ENCODE measurements around the gene BARHL1.

The BARHL1 gene

DNA sequence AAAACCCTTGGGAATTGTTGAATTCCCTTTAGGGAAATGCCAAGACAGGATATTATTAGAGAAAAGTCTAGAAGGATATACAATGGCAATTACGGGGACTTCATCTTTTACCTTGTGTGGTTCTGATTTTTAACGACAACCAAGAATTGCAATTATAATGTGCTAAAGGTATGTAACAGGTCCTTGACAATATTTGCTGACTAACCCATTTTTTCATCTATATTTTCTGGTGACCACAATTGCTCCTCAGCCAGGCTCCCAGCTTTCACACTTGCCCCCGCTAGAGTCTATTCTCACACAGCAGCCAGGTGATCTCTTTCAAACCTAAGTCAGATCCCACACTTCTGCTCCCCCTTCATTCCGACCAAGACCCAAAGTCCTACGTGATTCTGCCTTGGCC is 34.3 kb downstream of the BARHL1 start:
- DNase-seq (ENCODE audit: low read depth): no peak

DNA sequence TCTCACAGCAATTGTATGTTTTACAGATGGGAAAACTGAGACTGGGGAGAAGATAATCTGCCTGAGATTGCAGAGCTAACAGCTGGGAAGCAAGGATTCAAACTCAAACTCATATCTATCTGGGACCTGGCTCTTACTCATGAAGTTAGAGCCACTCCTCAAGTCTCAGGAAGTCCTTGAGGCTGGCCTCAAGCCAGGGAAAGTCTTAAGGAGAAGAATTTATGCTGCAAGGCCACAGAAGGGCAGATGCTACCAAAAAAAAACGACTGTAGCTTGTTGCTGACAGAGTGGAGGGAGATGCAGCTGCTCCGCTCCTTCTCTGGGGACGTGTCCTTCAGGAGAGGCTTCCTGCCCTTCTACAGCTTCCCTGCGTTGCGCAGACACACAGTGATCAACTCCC is 39.8 kb downstream of the BARHL1 start:
- no peak for DNase-seq (ENCODE audit: low read depth)

DNA sequence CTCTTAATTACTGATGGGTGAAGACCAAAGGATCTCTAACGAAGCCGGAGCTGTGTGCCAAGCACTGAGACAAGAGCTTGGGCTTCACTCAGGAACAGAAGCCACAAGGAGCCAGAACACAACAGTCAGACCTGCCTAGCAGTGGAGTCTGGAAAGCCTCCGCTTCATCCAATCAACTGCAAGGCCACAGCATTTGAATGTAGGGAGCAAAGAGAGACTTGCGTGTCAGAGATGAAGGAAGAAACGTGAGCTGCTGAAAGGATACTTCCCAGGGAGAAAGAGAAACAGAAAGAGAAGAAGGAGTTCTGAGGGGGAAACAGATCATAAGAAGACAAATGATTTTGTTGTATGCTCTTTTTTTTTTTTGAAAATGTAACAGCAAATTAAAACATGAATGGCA is 43.9 kb downstream of the BARHL1 start:
- no peak for DNase-seq (ENCODE audit: low read depth)

DNA sequence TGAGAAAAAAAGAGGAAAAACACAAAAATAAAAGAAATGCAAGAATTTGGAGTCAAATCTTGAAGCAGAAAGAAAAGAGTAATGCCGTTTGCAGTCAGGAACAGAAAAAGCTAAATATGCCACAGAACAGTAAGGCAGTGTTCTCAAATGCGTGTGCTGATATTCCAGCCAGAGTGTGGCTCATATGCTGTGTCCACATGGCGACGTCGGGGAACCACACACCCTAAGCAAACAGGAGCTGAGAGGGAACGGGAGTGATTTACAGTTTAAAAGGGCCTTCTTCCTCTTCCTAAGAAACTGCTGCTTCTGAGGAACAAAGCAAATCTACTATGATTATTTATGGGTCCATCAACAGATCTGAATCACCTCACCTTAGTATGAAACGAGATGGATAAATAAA is 44.7 kb downstream of the BARHL1 start:
- DNase-seq (ENCODE audit: low read depth): no peak

DNA sequence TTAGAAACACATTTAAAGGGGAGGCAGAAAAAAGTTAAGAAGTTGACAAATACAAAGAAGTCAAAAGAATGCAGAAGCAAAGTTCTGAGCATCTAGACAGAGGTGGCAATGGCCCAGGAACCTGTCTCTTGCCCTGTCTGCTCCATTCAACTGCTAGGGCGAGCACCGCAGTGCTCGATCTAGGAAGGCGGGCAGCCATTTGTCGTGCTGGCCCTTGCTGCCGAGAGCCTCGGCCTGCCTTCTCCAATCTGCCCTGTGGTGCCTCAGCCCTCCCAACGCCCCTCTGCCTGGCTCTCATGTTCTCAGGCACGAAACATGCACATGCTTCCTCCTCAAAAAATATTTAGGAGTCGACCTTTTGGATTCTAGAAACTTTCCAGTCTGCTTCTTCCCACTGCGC is 45.2 kb downstream of the BARHL1 start:
- DNase-seq (ENCODE audit: low read depth): no peak

DNA sequence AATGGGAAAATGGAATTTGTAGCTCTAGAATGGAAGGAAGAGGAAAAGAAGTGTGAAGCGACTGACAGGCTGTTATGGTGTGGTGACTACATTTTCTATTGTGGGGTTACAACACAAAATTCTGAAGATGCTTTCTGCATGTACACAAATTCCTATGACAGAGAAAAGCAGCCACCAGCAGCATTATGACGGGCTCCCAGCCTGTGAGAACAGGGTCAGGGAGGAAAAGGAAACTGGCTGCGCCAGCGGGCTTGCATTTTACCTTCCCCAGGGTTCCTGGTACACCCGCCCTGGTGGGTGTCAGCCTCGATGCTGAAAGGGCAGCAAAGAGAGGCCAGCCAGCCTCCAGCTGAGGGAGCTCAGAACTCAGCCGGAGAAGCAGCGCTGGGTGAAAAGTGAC is 46.3 kb downstream of the BARHL1 start:
- no peak for DNase-seq (ENCODE audit: low read depth)

DNA sequence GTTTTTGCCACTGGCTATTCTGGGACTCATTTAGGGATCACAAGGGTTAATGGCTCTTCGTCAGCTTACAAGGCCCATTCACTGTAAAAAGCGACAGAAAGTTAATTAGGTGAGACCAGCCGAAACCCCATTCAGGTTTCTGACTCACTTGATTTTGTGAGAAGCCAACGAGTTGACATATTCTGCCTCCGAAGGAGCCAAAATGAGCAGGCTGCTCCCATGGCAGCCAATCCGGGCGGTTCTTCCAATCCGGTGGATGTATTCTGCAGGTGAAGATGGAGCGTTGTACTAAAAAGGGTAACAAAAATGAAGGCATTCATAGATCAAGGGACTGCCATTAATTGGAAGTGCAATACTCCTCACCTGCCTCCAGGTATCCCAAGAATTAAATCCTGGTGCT is 47.7 kb downstream of the BARHL1 start:
- DNase-seq (ENCODE audit: low read depth): no peak

DNA sequence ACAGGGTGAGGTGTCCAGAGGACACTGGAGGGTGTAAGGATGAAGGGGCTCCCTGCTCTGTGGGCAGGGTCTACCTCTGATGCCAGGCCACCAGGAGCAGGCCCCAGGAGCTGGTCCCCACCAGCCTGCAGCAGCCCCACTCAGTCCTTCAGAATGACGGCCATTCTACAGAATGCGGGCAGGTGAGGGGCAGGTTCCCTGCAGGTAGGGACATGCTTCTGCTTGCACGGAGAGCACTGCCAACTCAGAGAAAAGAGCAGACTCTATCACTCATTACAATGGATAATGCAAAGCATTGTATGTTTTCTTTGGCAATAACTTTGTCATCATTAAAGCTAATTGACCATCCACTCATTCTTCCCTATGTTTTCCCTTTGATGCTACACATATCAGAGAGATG is 48.4 kb downstream of the BARHL1 start:
- DNase-seq (ENCODE audit: low read depth): no peak

DNA sequence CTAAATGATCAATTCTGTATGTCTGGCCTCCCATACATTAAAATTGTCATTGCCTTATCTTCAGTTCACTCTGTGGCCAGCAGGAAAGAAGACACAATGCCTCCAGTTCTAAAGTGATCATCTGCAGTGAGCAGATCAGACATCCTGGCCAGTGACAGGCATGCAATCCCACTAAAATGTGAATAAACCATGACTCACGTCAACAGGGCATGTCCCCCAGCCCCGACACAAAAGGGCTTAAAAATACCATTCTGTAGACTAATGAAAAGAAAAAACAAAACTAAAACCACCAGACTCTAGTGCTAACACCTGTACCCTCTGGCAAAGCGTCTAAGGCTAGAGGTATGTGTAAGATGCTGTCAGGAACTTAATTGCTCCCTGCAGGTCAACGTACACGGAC is 48.9 kb downstream of the BARHL1 start:
- DNase-seq (ENCODE audit: low read depth): no peak

DNA sequence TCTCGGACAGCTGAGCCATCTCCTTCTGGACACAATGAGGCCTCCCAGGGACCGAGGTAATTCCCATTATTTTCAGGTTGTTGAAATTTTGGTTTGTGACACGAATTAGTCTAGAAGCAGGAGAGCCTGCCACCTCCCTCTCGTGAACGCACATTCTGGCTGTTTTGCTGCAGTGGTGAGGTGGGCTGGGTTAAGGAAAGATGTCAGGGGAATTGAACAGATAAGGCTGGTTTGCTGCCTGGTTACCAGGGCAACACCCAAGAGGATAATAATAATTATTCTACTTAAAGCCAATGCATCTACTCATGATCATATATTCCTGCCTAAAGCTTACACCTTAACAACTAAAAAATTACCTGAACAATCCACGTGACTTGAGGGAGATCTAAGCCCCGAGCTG is 49.3 kb downstream of the BARHL1 start:
- DNase-seq (ENCODE audit: low read depth): no peak

DNA sequence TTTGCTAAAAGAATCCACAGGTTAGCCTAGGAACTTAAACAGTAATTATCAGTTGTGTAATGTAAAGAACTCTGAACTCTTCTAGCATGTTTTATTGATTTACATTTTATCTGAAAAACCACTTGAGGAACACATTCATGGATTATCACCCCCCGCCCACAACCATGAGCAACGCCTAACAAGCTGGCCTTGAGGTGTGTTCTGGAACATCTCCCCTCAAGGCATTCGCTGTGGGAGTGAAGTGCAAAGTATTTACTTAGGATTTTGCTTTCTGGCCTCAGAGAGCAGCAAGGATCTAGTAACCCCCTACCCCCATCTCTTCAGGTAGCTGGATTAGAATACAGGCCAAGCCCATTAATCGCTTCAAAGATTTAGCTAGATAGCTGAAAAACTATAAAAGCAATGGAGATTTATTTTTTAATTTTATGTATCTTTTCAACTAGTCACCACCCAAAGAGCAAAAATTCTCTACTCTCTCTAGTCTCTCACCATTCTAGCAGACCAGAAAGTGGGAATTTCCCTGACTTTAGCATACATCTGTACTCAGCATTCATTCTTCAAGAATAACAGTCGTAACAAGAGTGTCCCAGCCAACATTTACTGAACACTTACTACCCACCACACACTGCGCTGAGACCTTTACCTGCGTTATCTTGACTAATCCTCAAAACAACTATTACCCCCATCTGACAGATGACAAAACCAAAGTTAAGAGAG is 50.2 kb downstream of the BARHL1 start:
- DNase-seq (ENCODE audit: low read depth): no peak

DNA sequence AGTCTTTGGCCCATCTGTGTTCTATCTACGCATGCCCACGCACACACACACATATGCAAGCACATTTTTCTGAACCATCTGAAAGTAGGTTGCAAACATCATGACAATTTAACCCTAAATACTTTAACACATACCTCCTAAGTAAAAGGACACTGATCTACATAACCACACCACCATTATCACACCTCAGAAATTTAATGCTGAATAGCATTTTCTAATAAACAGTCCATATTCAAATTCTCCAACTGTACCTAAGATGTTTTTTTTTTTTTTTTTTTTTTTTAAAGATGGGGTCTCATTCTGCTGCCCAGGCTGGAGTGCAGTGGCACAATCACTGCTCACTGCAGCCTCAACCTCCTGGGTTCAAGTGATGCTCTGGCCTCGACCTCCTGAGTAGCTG is 51.9 kb downstream of the BARHL1 start:
- no peak for DNase-seq (ENCODE audit: low read depth)

DNA sequence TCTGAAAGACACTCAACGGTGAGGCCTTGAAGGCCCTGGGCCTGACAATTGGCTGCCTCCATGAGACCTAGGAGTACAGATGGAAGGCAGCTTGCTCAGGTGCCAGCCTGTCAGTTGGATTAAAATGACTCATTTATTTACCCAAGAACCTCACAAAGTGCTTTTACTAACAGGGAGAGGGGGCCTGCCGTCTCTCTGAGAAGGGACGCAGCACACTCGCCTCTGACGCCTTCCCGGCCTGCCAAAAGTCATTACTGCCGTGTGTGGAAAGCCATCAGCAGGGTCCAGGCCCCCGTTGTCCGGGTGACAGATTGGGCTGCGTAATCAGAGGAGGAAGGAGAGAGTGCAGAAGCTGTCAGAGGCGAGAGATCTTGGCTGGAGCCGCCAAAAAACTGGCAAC is 54.9 kb downstream of the BARHL1 start:
- no peak for DNase-seq (ENCODE audit: low read depth)

DNA sequence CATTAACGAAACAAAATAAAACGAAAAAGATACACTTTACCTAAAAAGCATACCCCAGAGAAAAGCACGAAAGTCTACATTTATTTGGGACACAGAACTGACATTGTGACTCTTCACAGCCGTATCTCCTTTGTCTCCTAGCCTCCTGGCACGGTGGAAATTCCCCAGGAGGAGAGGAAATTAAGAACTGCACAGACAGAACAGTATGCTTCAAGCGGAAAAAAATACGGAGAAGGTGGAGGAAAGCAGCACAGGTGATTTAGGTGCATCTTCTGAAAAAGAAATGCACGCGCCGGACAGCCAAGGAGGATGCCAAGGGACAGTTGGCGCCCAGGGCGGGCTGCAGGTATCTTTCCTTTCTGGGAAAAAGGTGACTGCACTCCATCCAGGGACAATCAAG is 55.4 kb downstream of the BARHL1 start:
- DNase-seq (ENCODE audit: low read depth): no peak

DNA sequence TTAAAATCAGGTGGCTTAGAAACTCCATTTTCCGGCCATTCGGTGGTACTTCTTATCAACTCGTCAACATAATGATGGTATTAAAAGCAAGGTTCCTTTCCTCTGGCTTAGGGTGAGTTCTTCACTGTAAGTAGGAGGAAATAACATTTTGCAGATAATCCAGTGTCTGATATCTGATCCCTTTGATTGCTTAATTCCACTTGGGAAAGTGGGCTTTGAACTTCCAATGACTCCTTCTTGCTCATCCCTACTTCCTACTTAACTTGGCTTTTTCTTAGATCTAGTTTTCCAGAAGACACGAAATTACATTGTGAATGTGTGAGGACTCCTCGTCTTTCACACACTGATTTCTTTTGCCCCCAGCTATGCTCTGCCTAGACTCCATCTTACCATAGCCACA is 55.8 kb downstream of the BARHL1 start:
- DNase-seq (ENCODE audit: low read depth): no peak

DNA sequence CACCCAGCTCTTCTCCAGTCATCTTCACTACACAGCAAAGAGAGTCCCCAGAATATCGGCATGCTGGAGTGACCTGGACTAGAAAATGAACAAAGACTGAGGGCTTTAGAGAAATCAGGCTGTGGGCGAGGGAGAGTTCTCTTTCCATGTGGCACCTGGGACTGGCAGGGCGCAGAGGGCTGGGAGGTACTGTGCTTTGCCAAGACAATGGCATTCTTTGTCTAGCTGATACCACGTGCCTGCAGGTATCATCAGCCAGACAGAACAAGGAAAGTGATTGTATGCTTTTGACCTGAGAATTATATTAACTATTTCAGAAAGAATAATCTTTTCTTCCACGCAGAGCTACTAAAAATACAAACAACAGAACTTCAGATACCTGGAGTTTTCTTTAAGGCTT is 56.9 kb downstream of the BARHL1 start:
- DNase-seq (ENCODE audit: low read depth): no peak
